HG02798 (cell line): ENCODE measurements around the gene RPP30.

Experiments
- ATAC-seq: cut with Tn5 transposase; IDR thresholded peaks from one replicate; pipeline ENCODE4 v1.9.1; 2021; ENCODE audit warnings: mild to moderate bottlenecking; ENCODE audit not compliant: unreplicated experiment, poor library complexity

Gene RPP30

GRCh38 chr10:90871766-90872647, at the start of gene RPP30:
Gene RPP30 (plus strand): TSS chr10:90871974. CDS start chr10:90871987, 13 bp downstream.
- peak; percentile 99 for ATAC-seq

GRCh38 chr10:90822508-90822907, 49.3 kb upstream of the RPP30 start:
- no peak for ATAC-seq

- no peak for ATAC-seq
These were observed 39.7 kb upstream of the RPP30 start for GRCh38 chr10:90832111-90832510.

- no peak for ATAC-seq
These were observed 37.4 kb upstream of the RPP30 start for GRCh38 chr10:90834326-90834725.

GRCh38 chr10:90837486-90837885, 34.3 kb upstream of the RPP30 start:
- ATAC-seq = no peak

- ATAC-seq = no peak
These were observed 29.0 kb upstream of the RPP30 start for GRCh38 chr10:90842725-90843124.

- ATAC-seq = no peak
These were observed 26.0 kb upstream of the RPP30 start for GRCh38 chr10:90845726-90846125.

- no peak for ATAC-seq
These were observed 25.0 kb upstream of the RPP30 start for GRCh38 chr10:90846746-90847145.

GRCh38 chr10:90847436-90847835, 24.3 kb upstream of the RPP30 start:
- no peak for ATAC-seq

GRCh38 chr10:90849956-90850749, 21.6 kb upstream of the RPP30 start:
- no peak for ATAC-seq

GRCh38 chr10:90855126-90855525, 16.6 kb upstream of the RPP30 start:
- no peak for ATAC-seq

GRCh38 chr10:90856261-90856660, 15.5 kb upstream of the RPP30 start:
- ATAC-seq = no peak

GRCh38 chr10:90856964-90857634, 14.7 kb upstream of the RPP30 start:
- peak; percentile 6 for ATAC-seq

- peak; percentile 76 for ATAC-seq
These were observed 13.9 kb upstream of the RPP30 start, which contains the start of gene HTR7 for GRCh38 chr10:90857635-90858460. Gene HTR7 (minus strand): TSS chr10:90858039. CDS start chr10:90857671, 368 bp downstream.

- ATAC-seq = no peak
These were observed 13.3 kb upstream of the RPP30 start for GRCh38 chr10:90858461-90858968.

GRCh38 chr10:90859321-90859751, 12.4 kb upstream of the RPP30 start:
- no peak for ATAC-seq

GRCh38 chr10:90860790-90861189, 11.0 kb upstream of the RPP30 start:
- no peak for ATAC-seq

GRCh38 chr10:90862908-90863514, 8.8 kb upstream of the RPP30 start:
- ATAC-seq = no peak

- no peak for ATAC-seq
These were observed 6.4 kb upstream of the RPP30 start for GRCh38 chr10:90865401-90865800.
